GM10266 (cell line): Measurements from ENCODE around the gene HOXA3.

ENCODE experiments used
- DNase-seq: peaks from one replicate; pipeline ENCODE4 v3.0.0; 2012; ENCODE audit errors: extremely low spot score
- CTCF ChIP-seq: IDR thresholded peaks from 2 replicates; pipeline ENCODE4 v1.5.1; 2012; ENCODE audit warnings: mild to moderate bottlenecking, low read depth; ENCODE audit not compliant: control insufficient read depth, insufficient read depth; ENCODE audit errors: missing control alignments

HOXA3 gene

GRCh38 chr7:27121684-27122076 lies 30.7 kb downstream of the HOXA3 start:
- DNase-seq: no peak
- no peak for TF ChIP-seq CTCF

GRCh38 chr7:27119412-27119911 lies 32.9 kb downstream of the HOXA3 start:
- no peak for TF ChIP-seq CTCF
- no peak for DNase-seq

- no peak for TF ChIP-seq CTCF
- no peak for DNase-seq
These were observed 33.8 kb downstream of the HOXA3 start for GRCh38 chr7:27118580-27118979.

GRCh38 chr7:27117887-27118491 lies 34.4 kb downstream of the HOXA3 start:
- no peak for TF ChIP-seq CTCF
- DNase-seq: no peak

GRCh38 chr7:27116962-27117886 lies 35.2 kb downstream of the HOXA3 start:
- no peak for TF ChIP-seq CTCF
- no peak for DNase-seq

- TF ChIP-seq CTCF: no peak
- no peak for DNase-seq
These were observed 36.1 kb downstream of the HOXA3 start for GRCh38 chr7:27116031-27116961.
